Nephron progenitor cell (in vitro differentiated cells): Measurements from ENCODE around the gene RNF168.
"Not testable (repeated sequence)": the region's sequence is repeated elsewhere in the genome, so short reads cannot be mapped to it uniquely, and the experiment has no call there.

ENCODE experiments used
- DNase-seq: peaks from one replicate; pipeline ENCODE4 v3.0.0; 2021
- H3K27ac Mint-ChIP-seq: 2 replicates; pipeline ENCODE4 v1.8.0; 2021; ENCODE audit warnings: mild to moderate bottlenecking, moderate library complexity, mixed read lengths
- H3K27me3 Mint-ChIP-seq: 2 replicates; pipeline ENCODE4 v1.8.0; 2021; ENCODE audit warnings: mild to moderate bottlenecking, low read depth, mixed read lengths; ENCODE audit not compliant: poor library complexity
- H3K36me3 Mint-ChIP-seq: 2 replicates; pipeline ENCODE4 v1.8.0; 2021; ENCODE audit warnings: low read depth, mixed read lengths
- H3K4me1 Mint-ChIP-seq: 2 replicates; pipeline ENCODE4 v1.8.0; 2021; ENCODE audit warnings: mixed read lengths
- H3K4me3 Mint-ChIP-seq: 2 replicates; pipeline ENCODE4 v1.8.0; 2021; ENCODE audit warnings: mild to moderate bottlenecking, moderate library complexity, mixed read lengths
- H3K9me3 Mint-ChIP-seq: 2 replicates; pipeline ENCODE4 v1.8.0; 2021; ENCODE audit warnings: mild to moderate bottlenecking, moderate library complexity, mixed read lengths
- CTCF ChIP-seq: fragments of 200-600 bp; sonication (generic); IDR thresholded peaks from 2 replicates; pipeline ENCODE4 v1.5.0; 2021; ENCODE audit warnings: antibody characterized with exemption

RNF168 gene

GRCh38 chr3:196506687-196507086, 3.1 kb upstream of the RNF168 start:
- no peak for DNase-seq
- TF ChIP-seq CTCF, result no peak
- Mint-ChIP-seq H3K4me3 (no peak overlapping the region), H3K27me3 (peaks cover 6% of the 10 kb centered on the region), H3K9me3 (peaks cover 9% of the 10 kb centered on the region), H3K4me1 (peaks cover under 1% of the 10 kb centered on the region), H3K36me3 (no peaks in the 10 kb centered on the region), H3K27ac (no peak overlapping the region)

- Mint-ChIP-seq H3K4me3 (no peak overlapping the region), H3K36me3 (peaks cover 9% of the 10 kb centered on the region), H3K4me1 (peaks cover 20% of the 10 kb centered on the region), H3K9me3 (peaks cover 9% of the 10 kb centered on the region), H3K27me3 (peaks cover 3% of the 10 kb centered on the region), H3K27ac (no peak overlapping the region)
- TF ChIP-seq CTCF, result no peak
- DNase-seq, result no peak
Observed at GRCh38 chr3:196504556-196504955, 988 bp upstream of the RNF168 start.

- H3K27me3 Mint-ChIP-seq, DNase-seq: not testable (repeated sequence)
- H3K4me1 Mint-ChIP-seq, result peaks cover 25% of the 10 kb centered on the region
- H3K36me3 Mint-ChIP-seq, result peaks cover 15% of the 10 kb centered on the region
- H3K9me3 Mint-ChIP-seq, result peaks cover 12% of the 10 kb centered on the region
- H3K4me3 Mint-ChIP-seq, result peak overlapping the region; percentile 100
- peak overlapping the region; percentile 92 for H3K27ac Mint-ChIP-seq
Observed at GRCh38 chr3:196504077-196504398, 470 bp upstream of the RNF168 start.

- Mint-ChIP-seq H3K9me3 (peaks cover 17% of the 10 kb centered on the region), H3K27me3 (peaks cover 3% of the 10 kb centered on the region), H3K4me3 (peak overlapping the region; percentile 100), H3K27ac (peak overlapping the region; percentile 99), H3K4me1 (peaks cover 28% of the 10 kb centered on the region), H3K36me3 (peaks cover 27% of the 10 kb centered on the region)
- DNase-seq, result peak; percentile 46
- TF ChIP-seq CTCF, result no peak
Observed at GRCh38 chr3:196502775-196503195, 783 bp downstream of the RNF168 start.

GRCh38 chr3:196501316-196502044, 2.1 kb downstream of the RNF168 start:
- no peak for TF ChIP-seq CTCF
- peaks cover 3% of the 10 kb centered on the region for H3K27me3 Mint-ChIP-seq
- peaks cover 12% of the 10 kb centered on the region for H3K9me3 Mint-ChIP-seq
- H3K36me3 Mint-ChIP-seq, result peaks cover 39% of the 10 kb centered on the region
- H3K4me3 Mint-ChIP-seq, result peak overlapping the region; percentile 100
- H3K27ac Mint-ChIP-seq, result no peak overlapping the region
- peak; percentile 18 for DNase-seq
- H3K4me1 Mint-ChIP-seq, result peaks cover 28% of the 10 kb centered on the region

- DNase-seq, result no peak
- Mint-ChIP-seq H3K36me3 (peaks cover 54% of the 10 kb centered on the region), H3K4me1 (peaks cover 28% of the 10 kb centered on the region), H3K4me3 (peak overlapping the region; percentile 100), H3K9me3 (peaks cover 9% of the 10 kb centered on the region), H3K27me3 (no peaks in the 10 kb centered on the region), H3K27ac (peak overlapping the region; percentile 96)
- no peak for TF ChIP-seq CTCF
Observed at GRCh38 chr3:196499807-196500524, 3.6 kb downstream of the RNF168 start.
